B cell (primary cell): Measurements from ENCODE around the gene IFNL3. TPM values are rescaled to one million over a fixed set of nuclear protein-coding genes. Genes with fewer than 3 reads are reported as not detected.

Source experiments
- ATAC-seq: fragments of 200-7000 bp; cut with Tn5 transposase; one replicate; pipeline ENCODE4 v1.10.0; 2021; ENCODE audit warnings: low read depth, mild to moderate bottlenecking, moderate number of reproducible peaks, moderate library complexity
- CTCF ChIA-PET: fragments of 350-600 bp; sonication (Branson Sonifier 250); formaldehyde crosslinking; loops from one replicate; lab custom pipeline; 2021; ENCODE audit warnings: antibody characterized with exemption, inconsistent platforms; lab: Charles Lee
- POLR2A ChIA-PET: fragments of 350-600 bp; sonication (Branson Sonifier 250); formaldehyde crosslinking; loops from one replicate; lab custom pipeline; 2021; ENCODE audit warnings: antibody characterized with exemption; lab: Charles Lee
- DNase-seq: peaks from one replicate; pipeline ENCODE4 v3.0.0; 2013
- H2AFZ ChIP-seq: 2 replicates; pipeline ENCODE4 v1.6.1; 2012; ENCODE audit warnings: mild to moderate bottlenecking, low read depth, low read length; ENCODE audit not compliant: insufficient read depth, poor library complexity, severe bottlenecking
- H3K27ac ChIP-seq, 2 donors: 1 replicate in 1 of 2; 2 replicates in 1 of 2; pipeline ENCODE4 v1.5.1; 2012 to 2013; ENCODE audit warnings: low read length in 2 of 2, mild to moderate bottlenecking in 2 of 2, moderate library complexity in 1 of 2
- H3K27me3 ChIP-seq, 4 experiments: fragments of 200-600 bp in 1 of 4; sonication (generic) in 1 of 4; replicated peaks in 1 of 4; 1 replicate in 2 of 4; 2 replicates in 2 of 4; pipeline versions ENCODE4 v1.6.1 to v1.7.0; 2013 to 2016; ENCODE audit warnings: low read length in 3 of 4, mild to moderate bottlenecking in 2 of 4, mixed read lengths in 1 of 4, moderate library complexity in 1 of 4; ENCODE audit not compliant: insufficient read depth in 4 of 4, control insufficient read depth in 3 of 4; ENCODE audit errors: control extremely low read depth in 1 of 4
- H3K36me3 ChIP-seq, 2 experiments: replicated peaks in 1 of 2; 1 replicate in 1 of 2; 2 replicates in 1 of 2; pipeline versions ENCODE4 v1.6.1 to v1.7.1; 2013; ENCODE audit warnings: low read length in 1 of 2; ENCODE audit not compliant: insufficient read depth in 2 of 2, control insufficient read depth in 1 of 2; ENCODE audit errors: control extremely low read depth in 1 of 2, extremely low read depth in 1 of 2
- H3K4me1 ChIP-seq, 2 donors: fragments of 200-600 bp in 1 of 2; sonication (generic) in 1 of 2; 1 replicate in 1 of 2; 2 replicates in 1 of 2; pipeline versions ENCODE4 v1.5.1 to v1.6.1; 2013 to 2017; ENCODE audit warnings: low read length in 2 of 2; ENCODE audit not compliant: control insufficient read depth in 2 of 2, insufficient read depth in 2 of 2
- H3K4me2 ChIP-seq: replicated peaks from 2 replicates; pipeline ENCODE3; 2012; ENCODE audit warnings: mild to moderate bottlenecking, low read depth, low read length; ENCODE audit not compliant: poor library complexity, severe bottlenecking
- H3K4me3 ChIP-seq, 5 experiments: fragments of 200-600 bp in 1 of 5; sonication (generic) in 1 of 5; 1 replicate in 3 of 5; 2 replicates in 2 of 5; pipeline versions ENCODE4 v1.5.1 to v1.7.0; 2011 to 2016; ENCODE audit warnings: low read length in 4 of 5, mild to moderate bottlenecking in 4 of 5, low read depth in 2 of 5, control low read depth in 1 of 5, moderate library complexity in 1 of 5; ENCODE audit not compliant: insufficient read depth in 1 of 5; ENCODE audit errors: control extremely low read depth in 1 of 5, extremely low read depth in 1 of 5
- H3K79me2 ChIP-seq: fragments of 200-600 bp; sonication (generic); one replicate; pipeline ENCODE4 v1.6.0; 2016; ENCODE audit warnings: low read length; ENCODE audit not compliant: control insufficient read depth, insufficient read depth
- H3K9ac ChIP-seq: fragments of 200-600 bp; sonication (generic); 2 replicates; pipeline ENCODE4 v1.6.1; 2017; ENCODE audit warnings: mild to moderate bottlenecking, low read length, moderate library complexity
- H3K9me3 ChIP-seq, 3 donors: one replicate each; pipeline versions ENCODE4 v1.6.1 to v1.7.1; 2013; ENCODE audit warnings: low read length in 2 of 3; ENCODE audit not compliant: control insufficient read depth in 2 of 3, insufficient read depth in 1 of 3; ENCODE audit errors: control extremely low read depth in 1 of 3
- H4K20me1 ChIP-seq: 2 replicates; pipeline ENCODE4 v1.6.0; 2012; ENCODE audit warnings: mild to moderate bottlenecking, low read length; ENCODE audit not compliant: insufficient read depth, control insufficient read depth, poor library complexity, severe bottlenecking
- H3K27ac Mint-ChIP-seq: one replicate; pipeline ENCODE4 v1.8.0; 2021; ENCODE audit warnings: mixed read lengths
- H3K27me3 Mint-ChIP-seq: one replicate; pipeline ENCODE4 v1.8.0; 2021; ENCODE audit warnings: mixed read lengths
- H3K4me1 Mint-ChIP-seq: one replicate; pipeline ENCODE4 v1.8.0; 2021; ENCODE audit warnings: mixed read lengths
- H3K4me3 Mint-ChIP-seq: one replicate; pipeline ENCODE4 v1.8.0; 2021; ENCODE audit warnings: mixed read lengths
- H3K9me3 Mint-ChIP-seq: one replicate; pipeline ENCODE4 v1.8.0; 2022; ENCODE audit warnings: mixed read lengths; ENCODE audit not compliant: insufficient read depth
- EZH2 ChIP-seq: IDR thresholded peaks from 2 replicates; pipeline ENCODE4 v1.6.1; 2012; ENCODE audit warnings: borderline replicate concordance, low read depth, mild to moderate bottlenecking, moderate library complexity, low read length; ENCODE audit not compliant: insufficient read depth, poor library complexity, severe bottlenecking
- WGBS: methylation state at CpG from one replicate; pipeline ENCODE4 v1.1.5; 2013; ENCODE audit warnings: missing lambda C conversion rate; ENCODE audit not compliant: insufficient coverage; 5-methylcytosine and 5-hydroxymethylcytosine counted together
- intact Hi-C: fragments of 100-400 bp; cut with micrococcal nuclease; formaldehyde crosslinking; loops from one replicate; pipeline ENCODE4 v1.10.0; 2022
- polyA plus RNA-seq: library from polyadenylated mRNA; depleted of rRNA; stranded (reverse); fragments of >200 nt; gene quantifications from 2 replicates; pipeline ENCODE4 v1.2.3, GENCODE V29; 2012
- total RNA-seq, 2 donors: library from RNA; stranded (reverse); fragments of 120-200 nt in 1 of 2; gene quantifications; 1 replicate in 1 of 2; 2 replicates in 1 of 2; pipeline versions ENCODE4 v1.2.3 to v1.2.4, GENCODE V29; 2013 to 2022
- TF ChIP-seq, protein P1 (sequence below): fragments of 200-600 bp; IDR thresholded peaks from one replicate; pipeline ENCODE4 v1.8.0; 2022; ENCODE audit warnings: antibody characterized with exemption, mild to moderate bottlenecking

Gene IFNL3
- total and polyA plus RNA-seq, 2 donors (not counting 1 experiment from before 2014, with no cell fraction given): not detected

DNA sequence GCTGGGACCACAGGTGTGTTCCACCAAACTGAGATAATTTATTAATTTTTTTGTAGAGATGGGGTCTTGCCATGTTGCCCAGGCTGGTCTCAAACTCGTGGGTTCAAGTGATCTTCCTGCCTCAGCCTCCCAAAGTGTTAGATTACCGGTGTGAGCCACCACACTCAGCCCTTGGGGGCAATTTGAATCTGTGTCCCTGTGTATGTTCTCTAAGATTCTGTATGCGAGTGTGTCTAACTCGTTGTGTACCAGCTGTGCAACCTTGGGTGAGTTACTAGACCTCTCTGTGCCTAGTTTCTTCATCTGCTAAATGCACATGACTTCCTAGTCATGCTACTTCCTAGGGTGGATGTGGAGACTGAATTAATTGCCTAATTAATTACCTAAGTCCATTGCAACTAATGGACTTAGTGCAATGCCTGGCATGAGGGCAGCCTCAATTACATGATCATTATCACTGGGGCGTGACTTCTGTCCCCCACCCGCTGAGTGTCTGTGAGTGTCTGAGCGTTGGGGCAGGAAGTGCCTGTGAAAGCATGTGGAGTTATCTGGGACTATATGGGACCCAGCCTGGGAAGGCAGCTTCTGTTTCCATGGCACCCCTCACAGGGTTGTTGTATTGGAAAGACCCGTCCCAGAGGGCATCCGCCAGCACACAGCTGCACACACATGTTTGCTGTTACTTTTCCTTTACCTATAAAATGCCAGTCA lies 49.8 kb downstream of the IFNL3 start:
- H3K27ac ChIP-seq: no peak overlapping the region
- 79% methylated on average over 2 of the region's 9 CpGs for WGBS
- H3K4me1 ChIP-seq: peaks cover 0 to 18% of the 10 kb centered on the region in 2 donors
- no peaks in the 10 kb centered on the region for H4K20me1 ChIP-seq
- no peaks in the 10 kb centered on the region for H3K9me3 ChIP-seq
- H3K4me2 ChIP-seq: no peak overlapping the region
- H2AFZ ChIP-seq: no peak overlapping the region
- Mint-ChIP-seq H3K4me1 (peaks cover 13% of the 10 kb centered on the region), H3K27me3 (peaks cover 49% of the 10 kb centered on the region), H3K4me3 (no peak overlapping the region), H3K9me3 (no peaks in the 10 kb centered on the region), H3K27ac (no peak overlapping the region)
- POLR2A ChIA-PET: no interaction called here
- no peak overlapping the region for H3K4me3 ChIP-seq
- TF ChIP-seq EZH2: no peak
- TF ChIP-seq, protein P1, sequence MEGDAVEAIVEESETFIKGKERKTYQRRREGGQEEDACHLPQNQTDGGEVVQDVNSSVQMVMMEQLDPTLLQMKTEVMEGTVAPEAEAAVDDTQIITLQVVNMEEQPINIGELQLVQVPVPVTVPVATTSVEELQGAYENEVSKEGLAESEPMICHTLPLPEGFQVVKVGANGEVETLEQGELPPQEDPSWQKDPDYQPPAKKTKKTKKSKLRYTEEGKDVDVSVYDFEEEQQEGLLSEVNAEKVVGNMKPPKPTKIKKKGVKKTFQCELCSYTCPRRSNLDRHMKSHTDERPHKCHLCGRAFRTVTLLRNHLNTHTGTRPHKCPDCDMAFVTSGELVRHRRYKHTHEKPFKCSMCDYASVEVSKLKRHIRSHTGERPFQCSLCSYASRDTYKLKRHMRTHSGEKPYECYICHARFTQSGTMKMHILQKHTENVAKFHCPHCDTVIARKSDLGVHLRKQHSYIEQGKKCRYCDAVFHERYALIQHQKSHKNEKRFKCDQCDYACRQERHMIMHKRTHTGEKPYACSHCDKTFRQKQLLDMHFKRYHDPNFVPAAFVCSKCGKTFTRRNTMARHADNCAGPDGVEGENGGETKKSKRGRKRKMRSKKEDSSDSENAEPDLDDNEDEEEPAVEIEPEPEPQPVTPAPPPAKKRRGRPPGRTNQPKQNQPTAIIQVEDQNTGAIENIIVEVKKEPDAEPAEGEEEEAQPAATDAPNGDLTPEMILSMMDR: no peak
- no peak for DNase-seq
- peaks cover 0 to 44% (median 15%) of the 10 kb centered on the region in 4 experiments for H3K27me3 ChIP-seq
- intact Hi-C loops: no loop called here
- H3K36me3 ChIP-seq: no peaks in the 10 kb centered on the region
- H3K9ac ChIP-seq: no peak overlapping the region
- CTCF ChIA-PET: no interaction called here
- ATAC-seq: no peak
- H3K79me2 ChIP-seq: no peaks in the 10 kb centered on the region

DNA sequence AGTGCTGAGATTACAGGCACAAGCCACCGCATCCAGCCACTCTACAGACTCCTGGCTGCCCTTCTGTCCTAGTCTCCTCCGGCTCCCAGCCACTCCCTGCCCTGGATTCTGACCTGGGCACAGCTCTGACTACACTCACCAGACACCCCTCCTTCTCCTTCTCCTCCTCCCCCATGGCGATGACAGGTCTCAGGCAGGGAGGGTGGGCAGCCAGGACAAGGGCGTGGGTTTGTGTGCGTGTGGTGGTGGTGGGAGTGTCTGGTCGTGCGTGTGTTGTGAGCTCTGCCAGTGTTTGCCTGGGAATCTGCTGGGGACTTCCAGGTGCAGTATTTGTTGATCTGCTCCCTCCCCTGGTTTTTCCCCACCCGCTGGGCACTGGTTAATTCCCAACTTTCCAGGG lies 51.0 kb downstream of the IFNL3 start:
- CTCF ChIA-PET: no interaction called here
- 81% methylated on average over 6 of the region's 8 CpGs for WGBS

More for the DNA sequence above, 51.0 kb downstream of the IFNL3 start:
- POLR2A ChIA-PET: no interaction called here
- Histone ChIP-seq H3K36me3 (no peaks in the 10 kb centered on the region), H4K20me1 (no peaks in the 10 kb centered on the region), H3K27me3 (peaks cover 0 to 35% (median 14%) of the 10 kb centered on the region in 4 experiments), H3K9me3 (no peaks in the 10 kb centered on the region), H3K4me1 (peaks cover 0 to 18% of the 10 kb centered on the region in 2 donors), H3K27ac (no peak overlapping the region), H2AFZ (no peak overlapping the region), H3K79me2 (no peaks in the 10 kb centered on the region), H3K9ac (no peak overlapping the region), H3K4me3 (no peak overlapping the region), H3K4me2 (no peak overlapping the region)
- peaks cover 13% of the 10 kb centered on the region for H3K4me1 Mint-ChIP-seq
- H3K9me3 Mint-ChIP-seq: no peaks in the 10 kb centered on the region
- no peak for DNase-seq
- no peak overlapping the region for H3K27ac Mint-ChIP-seq
- intact Hi-C loops: no loop called here
- no peak for ATAC-seq
- H3K4me3 Mint-ChIP-seq: no peak overlapping the region
- TF ChIP-seq, protein P1: no peak
- no peak for TF ChIP-seq EZH2
- H3K27me3 Mint-ChIP-seq: peaks cover 46% of the 10 kb centered on the region
